OCI-M2 (cell line): ENCODE data around the gene HOXD1.

Experiments
- DNase-seq: peaks from one replicate; lab custom pipeline; 2025; ENCODE audit not compliant: unreplicated experiment; lab: John Stamatoyannopoulos, UW

The HOXD1 gene

GRCh38 chr2:176164611-176165369, 23.7 kb upstream of the HOXD1 start:
- DNase-seq: no peak

GRCh38 chr2:176165370-176166050, 23.0 kb upstream of the HOXD1 start:
- no peak for DNase-seq

GRCh38 chr2:176166272-176166671, 22.2 kb upstream of the HOXD1 start:
- DNase-seq: no peak

- no peak for DNase-seq
These were observed 21.1 kb upstream of the HOXD1 start for GRCh38 chr2:176167398-176167797.

GRCh38 chr2:176169181-176169580, 19.3 kb upstream of the HOXD1 start:
- no peak for DNase-seq

GRCh38 chr2:176169711-176170110, 18.8 kb upstream of the HOXD1 start:
- DNase-seq: no peak

- DNase-seq: no peak
These were observed 17.7 kb upstream of the HOXD1 start for GRCh38 chr2:176170602-176171305.

GRCh38 chr2:176171351-176172006, 17.0 kb upstream of the HOXD1 start:
- no peak for DNase-seq

- no peak for DNase-seq
These were observed 16.2 kb upstream of the HOXD1 start for GRCh38 chr2:176172007-176172894.

GRCh38 chr2:176172895-176173566, 15.4 kb upstream of the HOXD1 start:
- DNase-seq: no peak

GRCh38 chr2:176173567-176174381, 14.7 kb upstream of the HOXD1 start:
- no peak for DNase-seq

GRCh38 chr2:176174382-176174823, 14.1 kb upstream of the HOXD1 start:
- no peak for DNase-seq

- no peak for DNase-seq
These were observed 13.4 kb upstream of the HOXD1 start for GRCh38 chr2:176174824-176175708.

GRCh38 chr2:176175709-176176607, 12.5 kb upstream of the HOXD1 start:
- DNase-seq: no peak

- DNase-seq: no peak
These were observed 10.9 kb upstream of the HOXD1 start for GRCh38 chr2:176177580-176178037.

- DNase-seq: no peak
These were observed 10.3 kb upstream of the HOXD1 start for GRCh38 chr2:176178038-176178756.
